Stimulated activated CD8-positive, alpha-beta memory T cell treated with anti-CD3 and anti-CD28 coated beads, Interleukin-2, amount 100 ng/mL, for 48 hours (primary cell): ENCODE measurements around the gene TEX51.

Experiments used
- DNase-seq, 2 donors: peaks; one replicate each; pipeline ENCODE4 v3.0.0-alpha.2; 2020; ENCODE audit warnings: low read depth in 2 of 2

The TEX51 gene

DNA sequence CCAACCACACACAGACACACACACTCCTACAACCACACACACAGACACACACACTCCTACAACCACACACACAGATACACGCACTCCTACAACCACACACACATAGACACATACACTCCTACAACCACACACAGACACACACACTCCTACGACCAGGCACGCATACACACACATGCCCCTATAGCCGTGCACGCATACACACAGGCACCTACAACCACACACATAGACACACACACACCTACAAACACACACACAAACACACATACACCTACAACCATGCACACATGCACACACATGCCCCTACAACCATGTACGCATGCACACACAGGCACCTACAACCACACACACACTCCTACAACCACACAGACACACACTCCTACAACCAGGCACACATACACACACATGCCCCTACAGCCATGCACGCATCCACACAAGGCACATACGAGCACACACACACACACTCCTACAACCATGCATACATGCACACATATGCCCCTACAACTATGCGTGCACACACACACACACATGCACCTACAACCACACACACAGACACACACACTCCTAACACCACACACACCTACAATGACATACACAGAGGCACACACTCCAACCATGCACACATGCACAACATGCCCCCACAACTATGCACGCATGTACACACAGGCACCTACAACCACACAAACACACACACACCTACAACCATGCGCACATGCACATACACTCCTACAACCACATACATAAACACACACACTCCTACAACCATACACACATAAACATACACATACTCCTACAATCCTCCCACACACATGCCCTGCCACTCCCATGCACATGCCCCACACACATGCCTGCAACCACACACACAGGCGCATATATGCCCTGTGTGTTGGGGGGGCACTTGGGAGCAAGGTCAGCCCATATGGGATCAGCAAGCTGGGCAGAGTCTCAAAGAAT, 19.1 kb upstream of the TEX51 start:
- DNase-seq: no peak

DNA sequence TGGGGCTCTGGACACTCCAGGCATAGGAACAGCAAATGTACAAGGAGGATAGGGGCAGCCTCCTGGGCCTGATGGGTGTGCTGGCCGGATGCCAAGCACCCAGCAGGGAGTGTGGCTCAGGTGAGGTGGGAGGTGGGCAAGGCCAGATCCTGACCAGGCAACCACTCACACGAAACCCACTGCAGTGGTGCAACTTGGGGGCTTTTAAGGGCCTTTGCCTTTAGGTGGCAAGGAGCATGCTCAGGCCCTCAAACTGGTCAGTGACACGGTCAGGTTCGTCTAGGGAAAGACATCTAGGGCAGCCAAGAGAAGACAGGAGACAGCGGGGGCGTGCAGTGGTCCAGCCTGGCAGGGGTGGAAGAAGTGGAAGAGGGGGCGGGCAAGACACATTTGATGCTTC, 18.4 kb upstream of the TEX51 start:
- no peak for DNase-seq

DNA sequence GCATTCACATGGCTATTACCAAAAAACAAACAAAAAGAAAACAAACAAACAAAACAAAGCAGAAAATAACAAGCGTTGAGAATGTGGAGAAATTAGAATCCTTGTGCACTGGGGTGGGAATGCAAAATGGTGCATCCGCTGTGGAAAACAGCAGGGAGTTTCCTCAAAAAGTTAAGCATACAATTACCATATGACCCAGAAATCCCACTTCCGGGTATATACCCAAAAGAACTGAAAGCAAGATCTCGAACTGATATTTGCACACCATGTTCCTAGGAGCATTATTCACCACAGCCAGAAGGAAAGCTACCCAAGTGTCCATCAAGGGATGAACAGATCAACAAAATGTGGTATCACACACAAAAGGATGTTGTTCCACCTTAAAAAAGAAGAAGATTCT, 17.9 kb upstream of the TEX51 start:
- no peak for DNase-seq

DNA sequence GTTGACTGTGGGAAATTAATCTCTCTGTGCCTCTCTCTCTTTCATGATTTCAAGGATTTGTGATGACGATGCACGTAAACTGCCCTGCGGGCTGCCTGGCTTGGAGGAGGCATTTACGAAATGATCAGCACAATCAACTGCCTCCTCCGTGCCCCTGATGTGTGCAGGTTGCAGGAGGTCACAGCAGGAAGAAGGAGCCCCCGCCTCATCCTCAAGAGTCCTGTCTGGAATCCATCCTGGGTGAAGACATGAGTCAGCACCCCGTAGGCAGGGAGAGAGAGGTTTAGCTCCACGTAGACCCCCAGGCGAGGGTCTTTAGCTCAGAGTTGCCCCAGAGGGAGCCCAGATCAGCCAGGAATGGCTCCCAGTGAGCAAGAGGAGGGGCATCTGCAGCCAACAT, 17.1 kb upstream of the TEX51 start:
- DNase-seq: no peak

DNA sequence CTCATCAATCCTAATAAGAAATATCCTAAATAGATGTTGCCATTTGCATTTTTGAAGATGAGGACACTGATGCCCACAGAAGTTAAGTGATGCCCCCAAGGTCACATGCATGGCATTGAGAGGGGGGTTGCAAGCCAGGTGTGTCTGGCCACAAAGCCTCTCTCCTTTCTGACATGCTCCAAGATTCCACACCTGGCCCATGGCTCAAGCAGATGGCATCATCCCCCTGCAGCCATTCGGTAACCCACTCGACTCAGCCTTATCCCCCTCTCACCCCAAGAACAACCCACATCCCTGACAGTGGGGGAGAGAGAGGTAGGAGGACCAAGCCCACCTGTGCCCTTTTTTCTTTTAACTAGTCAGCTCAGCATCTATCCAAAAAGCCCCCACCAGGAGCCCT, 16.5 kb upstream of the TEX51 start:
- no peak for DNase-seq

- no peak for DNase-seq
These were observed 15.7 kb upstream of the TEX51 start for GRCh38 chr2:126882736-126883665.

DNA sequence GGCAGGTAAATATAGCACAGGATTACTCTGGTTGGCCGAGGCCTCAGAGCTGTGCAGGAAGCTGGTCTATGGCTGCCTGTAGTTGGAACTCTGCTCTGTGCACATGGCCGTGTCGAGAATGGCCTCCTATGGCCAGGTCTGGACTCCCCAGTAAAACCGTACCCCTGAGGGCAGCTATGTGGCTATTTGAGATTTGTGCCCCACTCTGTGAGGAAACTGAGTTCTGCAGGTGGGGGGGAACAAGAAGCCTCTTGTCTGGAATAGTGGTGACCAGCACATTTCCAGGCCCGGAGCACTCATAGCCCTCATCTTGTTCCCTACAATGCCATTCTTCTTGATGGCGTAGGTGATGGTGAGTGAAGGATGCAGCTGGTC, 15.0 kb upstream of the TEX51 start:
- DNase-seq: no peak

DNA sequence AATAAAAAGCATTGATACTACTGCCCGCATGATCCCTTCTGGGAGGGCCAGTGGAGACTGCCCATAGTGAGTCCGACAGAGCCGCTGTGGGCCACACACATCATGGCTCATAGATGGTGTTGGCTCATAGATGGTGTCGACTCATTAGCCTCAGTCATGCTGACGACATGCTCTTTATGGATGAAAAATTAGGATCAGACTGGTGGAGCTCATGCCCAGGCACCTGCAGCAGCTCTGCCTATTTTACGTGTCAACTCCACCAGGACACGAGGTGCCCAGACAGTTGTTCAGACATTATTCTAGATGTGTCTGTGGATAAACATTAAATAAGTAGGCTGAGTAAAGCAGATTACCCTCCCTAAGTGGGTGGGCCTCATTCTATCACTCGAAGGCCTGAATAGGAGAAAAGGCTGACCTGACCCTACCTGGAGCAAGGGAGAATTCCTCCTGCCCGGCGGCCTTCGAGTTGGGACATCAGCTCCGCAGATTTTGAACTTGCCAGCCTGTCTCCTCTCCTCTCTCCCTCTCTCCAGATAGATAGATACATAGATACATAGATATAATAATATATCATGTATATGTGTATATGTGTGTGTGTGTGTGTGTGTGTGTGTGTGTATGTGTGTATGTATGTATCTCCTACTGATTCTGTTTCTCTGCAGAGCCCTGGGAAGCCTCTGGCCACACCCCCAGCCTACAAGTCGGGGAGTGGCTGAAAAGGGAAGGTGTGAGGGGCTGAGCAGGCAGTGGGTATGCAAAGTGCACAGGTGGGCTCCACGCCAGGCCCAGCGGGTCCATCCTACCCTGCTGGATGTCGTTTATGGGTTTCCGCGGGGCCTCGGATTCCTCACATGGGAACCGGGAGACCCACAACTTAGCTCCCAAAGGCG, 13.6 kb upstream of the TEX51 start:
- no peak for DNase-seq

GRCh38 chr2:126885751-126886210, 12.9 kb upstream of the TEX51 start:
- DNase-seq: no peak

- peak; percentile 55 to 60 for DNase-seq
These were observed 12.3 kb upstream of the TEX51 start for GRCh38 chr2:126886211-126886915.

DNA sequence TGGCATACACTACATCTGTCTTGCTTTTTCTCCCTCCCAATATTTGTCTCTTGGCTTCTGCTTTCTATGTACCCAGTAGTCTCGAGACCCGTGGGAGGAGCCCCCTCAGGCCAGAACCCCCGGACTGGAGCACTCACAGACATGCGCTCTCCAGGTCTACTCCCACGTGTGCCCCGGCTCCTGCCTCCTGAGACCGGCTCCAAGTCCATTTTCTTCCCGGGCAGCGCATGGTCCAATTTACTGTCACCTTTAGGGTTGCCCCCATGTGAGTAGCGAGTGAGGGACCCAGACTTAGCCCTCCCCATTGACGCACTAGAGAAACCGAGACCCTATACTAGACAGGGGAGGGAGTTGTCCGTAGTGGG, 11.8 kb upstream of the TEX51 start:
- DNase-seq: no peak

- DNase-seq: no peak
These were observed 11.2 kb upstream of the TEX51 start for GRCh38 chr2:126887506-126887905.

DNA sequence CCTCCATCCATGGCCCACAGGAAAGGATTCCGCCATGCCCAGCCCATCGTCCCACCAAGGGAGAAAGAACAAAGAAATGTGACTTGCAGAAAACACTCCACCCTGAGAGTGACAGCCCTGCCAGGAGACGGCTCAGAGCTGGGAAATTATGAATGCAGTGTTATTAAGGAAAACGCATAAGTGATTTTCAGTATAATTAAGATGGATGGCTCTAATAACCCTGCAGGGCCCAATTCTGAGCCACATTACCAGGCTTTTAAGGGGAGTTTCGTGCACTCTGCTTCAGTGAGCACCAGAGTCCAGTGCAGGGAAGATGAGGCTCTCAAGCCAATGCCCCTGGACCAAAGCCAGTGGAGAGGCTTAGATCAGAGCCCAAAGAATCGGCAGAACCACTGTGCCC, 10.6 kb upstream of the TEX51 start:
- DNase-seq: no peak

DNA sequence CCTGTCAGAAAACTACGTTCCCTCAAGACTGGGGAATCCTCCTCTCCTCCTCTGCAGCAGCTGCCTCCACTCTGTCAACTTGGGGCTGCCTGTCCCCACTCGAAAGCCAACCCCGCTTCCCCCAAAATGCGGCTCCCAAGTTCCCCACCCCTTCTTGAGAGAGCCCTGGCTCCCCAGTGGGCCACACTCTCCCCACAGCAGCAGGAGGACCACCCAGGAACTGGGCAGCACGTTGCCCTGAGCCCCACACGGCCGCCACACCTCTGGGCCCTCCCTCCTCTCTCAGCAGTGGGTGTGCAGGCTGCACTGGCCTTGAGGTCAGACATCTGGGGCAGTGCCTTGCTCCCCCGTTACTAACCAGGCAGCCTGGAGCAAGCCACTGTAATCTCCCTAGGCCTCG, 9.6 kb upstream of the TEX51 start:
- DNase-seq: no peak

DNA sequence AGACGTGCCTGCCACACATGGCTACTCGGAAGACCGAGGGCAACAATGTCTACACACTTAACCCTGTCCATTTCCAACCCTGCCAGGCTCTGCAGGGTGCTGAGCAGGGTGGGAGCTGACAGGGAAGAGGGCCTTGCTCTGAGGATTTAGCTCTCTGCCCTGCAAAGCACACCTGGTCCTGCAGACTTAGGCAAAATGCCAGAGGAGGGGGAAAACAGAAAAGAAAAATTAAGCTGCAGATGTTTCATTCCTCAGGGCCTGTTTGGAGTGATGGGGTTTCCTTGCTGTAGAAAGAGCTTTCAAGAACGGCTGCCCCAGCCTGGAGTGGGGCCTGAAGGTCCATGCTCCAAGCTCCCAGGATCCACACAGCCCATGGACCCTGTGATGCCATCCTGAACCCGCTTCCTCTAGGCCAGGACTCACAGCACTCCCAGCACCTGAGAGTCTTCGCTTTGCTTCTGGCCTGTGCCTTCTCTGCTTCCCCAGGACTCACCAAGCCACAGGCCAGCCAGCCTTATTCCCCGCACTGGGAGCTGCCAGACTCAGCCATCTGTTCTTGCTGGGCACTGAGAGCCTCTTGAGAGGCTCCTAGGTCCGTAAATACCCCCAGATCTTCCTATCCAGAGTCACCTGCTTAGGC, 9.1 kb upstream of the TEX51 start:
- no peak for DNase-seq

DNA sequence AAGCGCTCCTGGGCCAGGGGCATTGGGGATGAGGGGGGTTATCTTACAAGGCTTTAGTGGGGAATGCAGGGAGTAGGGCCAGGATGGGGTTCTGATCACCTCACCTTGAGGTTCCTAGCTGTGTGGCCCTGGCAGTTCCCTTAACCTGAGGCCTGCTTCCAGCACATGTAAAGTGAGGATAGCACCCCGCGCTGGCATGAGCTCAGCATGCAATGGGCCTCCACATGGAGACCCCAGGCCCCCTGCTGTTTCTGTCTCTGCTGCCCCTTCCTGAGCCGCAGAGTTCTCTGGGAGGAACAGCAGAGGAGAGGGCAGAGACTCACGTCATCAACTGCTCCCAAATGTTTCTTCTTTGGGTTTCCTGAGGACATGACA, 8.6 kb upstream of the TEX51 start:
- no peak for DNase-seq

DNA sequence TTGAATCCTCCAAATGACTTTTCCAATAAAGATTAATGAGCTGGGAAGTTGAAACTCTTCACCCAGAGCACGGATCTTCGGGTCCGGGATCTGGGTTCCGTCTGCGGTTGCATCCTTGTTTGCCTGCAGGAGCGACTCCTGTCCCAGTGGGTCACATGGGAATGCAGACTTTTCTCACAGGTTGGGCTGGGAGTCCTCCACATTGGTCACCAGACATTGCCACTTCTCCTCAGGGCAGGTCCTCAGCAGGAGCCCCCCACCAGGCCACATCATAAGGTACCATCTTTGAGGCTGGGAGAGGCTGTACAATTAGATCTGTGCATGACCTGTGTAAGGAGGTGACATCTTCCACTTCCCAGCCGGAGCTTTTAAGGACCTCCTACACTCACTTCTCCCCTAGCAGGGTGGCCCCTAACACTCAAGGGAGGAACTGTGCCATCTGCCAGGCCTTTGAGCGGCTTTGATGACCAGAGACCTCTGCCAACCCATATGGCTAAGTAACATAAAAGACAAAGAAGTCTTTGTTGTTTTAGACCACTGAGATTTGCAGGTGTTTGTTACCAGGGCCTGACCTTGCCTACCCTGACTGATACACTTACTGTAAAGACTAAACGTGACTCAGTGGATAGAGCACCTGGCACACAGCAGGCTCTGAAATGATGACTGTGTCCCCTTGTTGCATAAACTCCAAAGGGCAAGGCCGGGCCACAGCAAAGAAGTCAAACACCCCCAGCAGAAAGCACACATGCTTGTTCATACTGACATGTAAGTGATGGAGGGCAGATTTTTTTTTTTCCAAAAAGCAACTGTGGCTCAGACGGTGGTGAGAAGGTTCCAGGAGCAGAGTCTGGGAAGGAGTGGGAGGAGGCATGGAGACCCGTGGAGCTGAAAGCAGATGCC, 7.9 kb upstream of the TEX51 start:
- DNase-seq: no peak

- no peak for DNase-seq
These were observed 6.8 kb upstream of the TEX51 start for GRCh38 chr2:126891681-126892500.

DNA sequence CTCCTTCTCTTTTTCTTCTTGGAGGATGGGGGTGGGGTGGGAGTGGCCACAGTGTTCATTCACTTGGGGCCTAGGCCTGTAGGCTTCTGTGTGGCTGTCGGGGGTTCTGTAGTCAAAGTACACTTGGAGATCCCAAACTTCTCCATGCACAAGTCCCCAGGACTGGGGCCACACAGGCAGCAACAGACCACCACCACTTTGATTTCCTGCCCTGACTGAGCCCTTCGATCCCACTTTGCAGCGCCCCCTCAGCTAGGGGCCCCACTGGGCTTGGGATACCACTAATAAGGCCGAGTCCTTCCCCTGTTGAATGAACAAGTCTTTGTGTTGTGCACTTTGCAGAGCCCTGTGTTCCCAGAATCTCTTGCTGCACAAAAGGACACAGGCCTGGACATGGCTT, 5.5 kb upstream of the TEX51 start:
- DNase-seq: no peak
